ENCODE results near the gene MRPL2. TPM values are rescaled to one million over a fixed set of nuclear protein-coding genes. Genes with fewer than 3 reads are reported as not detected.

MRPL2 gene
- 10 to 100 TPM; 11.0 to 43.4 (median 31.0) TPM for total RNA-seq
- 10 to 100 TPM; 47.9 to 53.9 (median 52.7) TPM for polyA plus RNA-seq
- long read RNA-seq, donor 1, transcript MRPL2-202 (7 exons, 1,588 nt): major isoform, 7 of 20 reads
- long read RNA-seq, donor 1, partial matches to known transcripts: 6 of 20 reads
- long read RNA-seq, donor 1, other reads (novel, unspliced or antisense): 0 of 20 reads
- long read RNA-seq, donor 2, transcript MRPL2-202 (7 exons, 1,588 nt): major isoform, 9 of 18 reads
- long read RNA-seq, donor 2, partial matches to known transcripts: 0 of 18 reads
- long read RNA-seq, donor 2, other reads (novel, unspliced or antisense): 0 of 18 reads

GRCh38 chr6:43059168-43060033, at the start of gene MRPL2, which contains the start of gene KLC4:
Gene MRPL2, minus strand, starts transcription at chr6:43059434. Its CDS starts 53 bp downstream, at chr6:43059381.
Gene KLC4, plus strand, starts transcription at chr6:43059631. Its CDS starts 1,705 bp downstream, at chr6:43061336.
- H3K9me3 ChIP-seq: no peaks in the 10 kb centered on the region
- peaks cover 0 to 61% (median 34%) of the 10 kb centered on the region in 6 donors for H3K36me3 ChIP-seq
- WGBS, 5 donors: 0 to 1% (median 1%) methylated on average over 55 to 64 of the region's 64 CpGs
- TF ChIP-seq POLR2A (IDR thresholded peaks at IDR 0.05) (peak; percentile 40 to 71 (median 69)), CTCF (IDR thresholded peaks at IDR 0.05 in 8 of 11, conservative IDR thresholded peaks at IDR 0.05 in 3 of 11) (peak in 1 of 11 experiments; percentile 10), POLR2AphosphoS5 (IDR thresholded peaks at IDR 0.05) (peak; percentile 92 to 95 (median 93))
- peaks cover 19 to 57% (median 34%) of the 10 kb centered on the region in 6 donors for H3K4me1 ChIP-seq
- H3K27ac ChIP-seq: peak within 1 kb of the TSS; percentile 88 to 96 (median 92)
- H3K27me3 ChIP-seq (replicated peaks in 1 of 7): no peaks in the 10 kb centered on the region
- intact Hi-C loops (cut with DNase I; ENCODE audit: low total_unique reads): no loop called here
- peak; percentile 98 for DNase-seq
- peak within 1 kb of the TSS; percentile 76 to 99 (median 89) for H3K4me3 ChIP-seq

GRCh38 chr6:43107344-43108062, 48.3 kb upstream of the MRPL2 start:
- TF ChIP-seq POLR2AphosphoS5 (IDR thresholded peaks at IDR 0.05): no peak
- no peak for TF ChIP-seq POLR2A (IDR thresholded peaks at IDR 0.05)
- no peak for TF ChIP-seq CTCF (IDR thresholded peaks at IDR 0.05 in 8 of 11, conservative IDR thresholded peaks at IDR 0.05 in 3 of 11)
- intact Hi-C loops (cut with DNase I; ENCODE audit: low total_unique reads): no loop called here
- H3K36me3 ChIP-seq: no peaks in the 10 kb centered on the region
- no peak overlapping the region for H3K4me3 ChIP-seq
- WGBS, 5 donors: 94 to 97% (median 95%) methylated on average over 12 of the region's 12 CpGs
- no peaks in the 10 kb centered on the region for H3K4me1 ChIP-seq
- no peaks in the 10 kb centered on the region for H3K27me3 ChIP-seq (replicated peaks in 1 of 7)
- H3K27ac ChIP-seq: no peak overlapping the region
- peak; percentile 8 for DNase-seq
- no peaks in the 10 kb centered on the region for H3K9me3 ChIP-seq

- TF ChIP-seq POLR2AphosphoS5 (IDR thresholded peaks at IDR 0.05) (no peak), POLR2A (IDR thresholded peaks at IDR 0.05) (no peak), CTCF (IDR thresholded peaks at IDR 0.05 in 8 of 11, conservative IDR thresholded peaks at IDR 0.05 in 3 of 11) (no peak)
- Histone ChIP-seq H3K27ac (no peak overlapping the region), H3K4me3 (no peak overlapping the region), H3K27me3 (replicated peaks in 1 of 7) (no peaks in the 10 kb centered on the region), H3K36me3 (no peaks in the 10 kb centered on the region), H3K9me3 (no peaks in the 10 kb centered on the region), H3K4me1 (no peaks in the 10 kb centered on the region)
- 79 to 91% (median 81%) methylated on average over 9 of the region's 9 CpGs for WGBS, 5 donors
- no peak for DNase-seq
- intact Hi-C loops (cut with DNase I; ENCODE audit: low total_unique reads): no loop called here
Observed at GRCh38 chr6:43105538-43106222, 46.4 kb upstream of the MRPL2 start.
